ENCODE results near the gene PRKCQ. TPM values are rescaled to one million over a fixed set of nuclear protein-coding genes. Genes with fewer than 3 reads are reported as not detected.

Gene PRKCQ
- total RNA-seq, 1 donor from 2014 or later, result 0.16 TPM

GRCh38 chr10:6405713-6406112 lies 174.4 kb downstream of the PRKCQ start:
- intact Hi-C loops (cut with DNase I), result no loop called here
- ATAC-seq (no peak), DNase-seq (ENCODE audit: missing footprints) (no peak)

GRCh38 chr10:6404127-6405072 lies 175.7 kb downstream of the PRKCQ start:
- ATAC-seq (no peak), DNase-seq (ENCODE audit: missing footprints) (no peak)
- intact Hi-C loops (cut with DNase I), result no loop called here

- DNase-seq (ENCODE audit: missing footprints) (no peak), ATAC-seq (no peak)
- intact Hi-C loops (cut with DNase I), result no loop called here
Observed at GRCh38 chr10:6402960-6403359, 177.1 kb downstream of the PRKCQ start.

- no peak for ATAC-seq
- intact Hi-C loops (cut with DNase I), result no loop called here
- DNase-seq (ENCODE audit: missing footprints), result no peak
Observed at GRCh38 chr10:6402349-6402709, 177.7 kb downstream of the PRKCQ start.

GRCh38 chr10:6401558-6402348 lies 178.3 kb downstream of the PRKCQ start:
- intact Hi-C loops (cut with DNase I), result loop anchor here (2.0 kb wide), 4 partner anchors 199 to 387 kb away; partner anchors contain the start of genes PFKFB3 and RBM17
- peak; percentile 82 for DNase-seq (ENCODE audit: missing footprints)
- ATAC-seq, result peak; percentile 96

- ATAC-seq (no peak), DNase-seq (ENCODE audit: missing footprints) (no peak)
- intact Hi-C loops (cut with DNase I), result loop anchor here (2.0 kb wide), 4 partner anchors 198 to 386 kb away; partner anchors contain the start of genes PFKFB3 and RBM17
Observed at GRCh38 chr10:6400821-6401465, 179.1 kb downstream of the PRKCQ start.

GRCh38 chr10:6400331-6400730 lies 179.7 kb downstream of the PRKCQ start:
- intact Hi-C loops (cut with DNase I), result loop anchor here (2.0 kb wide), 4 partner anchors 198 to 386 kb away; partner anchors contain the start of genes PFKFB3 and RBM17
- DNase-seq (ENCODE audit: missing footprints) (no peak), ATAC-seq (no peak)

- DNase-seq (ENCODE audit: missing footprints) (no peak), ATAC-seq (no peak)
- intact Hi-C loops (cut with DNase I), result loop anchor here (2.0 kb wide), 4 partner anchors 197 to 385 kb away; partner anchors contain the start of genes PFKFB3 and RBM17
Observed at GRCh38 chr10:6399879-6400278, 180.2 kb downstream of the PRKCQ start.

GRCh38 chr10:6399231-6399741 lies 180.8 kb downstream of the PRKCQ start:
- no peak for ATAC-seq
- no peak for DNase-seq (ENCODE audit: missing footprints)
- intact Hi-C loops (cut with DNase I), result no loop called here

GRCh38 chr10:6398399-6398798 lies 181.7 kb downstream of the PRKCQ start:
- DNase-seq (ENCODE audit: missing footprints), result no peak
- intact Hi-C loops (cut with DNase I), result no loop called here
- ATAC-seq, result no peak

- ATAC-seq (no peak), DNase-seq (ENCODE audit: missing footprints) (no peak)
- intact Hi-C loops (cut with DNase I), result no loop called here
Observed at GRCh38 chr10:6396652-6397051, 183.4 kb downstream of the PRKCQ start.

- intact Hi-C loops (cut with DNase I), result no loop called here
- no peak for ATAC-seq
- DNase-seq (ENCODE audit: missing footprints), result no peak
Observed at GRCh38 chr10:6396226-6396625, 183.8 kb downstream of the PRKCQ start.

- ATAC-seq, result no peak
- no peak for DNase-seq (ENCODE audit: missing footprints)
- intact Hi-C loops (cut with DNase I), result no loop called here
Observed at GRCh38 chr10:6395606-6396005, 184.5 kb downstream of the PRKCQ start.

GRCh38 chr10:6394084-6394483 lies 186.0 kb downstream of the PRKCQ start:
- DNase-seq (ENCODE audit: missing footprints) (no peak), ATAC-seq (no peak)
- intact Hi-C loops (cut with DNase I), result no loop called here

- ATAC-seq, result no peak
- no peak for DNase-seq (ENCODE audit: missing footprints)
- intact Hi-C loops (cut with DNase I), result no loop called here
Observed at GRCh38 chr10:6393168-6393567, 186.9 kb downstream of the PRKCQ start.

GRCh38 chr10:6390213-6390845 lies 189.7 kb downstream of the PRKCQ start:
- intact Hi-C loops (cut with DNase I), result no loop called here
- DNase-seq (ENCODE audit: missing footprints), result no peak
- no peak for ATAC-seq

GRCh38 chr10:6388261-6388893 lies 191.7 kb downstream of the PRKCQ start:
- intact Hi-C loops (cut with DNase I), result no loop called here
- DNase-seq (ENCODE audit: missing footprints), result no peak
- ATAC-seq, result no peak

- DNase-seq (ENCODE audit: missing footprints), result no peak
- intact Hi-C loops (cut with DNase I), result no loop called here
- no peak for ATAC-seq
Observed at GRCh38 chr10:6386960-6387359, 193.1 kb downstream of the PRKCQ start.
